Fibroblast of mammary gland (primary cell): Measurements from ENCODE around the gene STARD13.
A peak's percentile ranks its signal among the peaks of the same experiment; 100 is the strongest.

Source experiments
- DNase-seq: peaks from one replicate; pipeline ENCODE4 v3.0.0-alpha.2; 2010; ENCODE audit warnings: low read depth
- H3K4me3 ChIP-seq: 2 replicates; pipeline ENCODE4 v1.5.1; 2011; ENCODE audit warnings: low read depth, mild to moderate bottlenecking, low read length, moderate library complexity; ENCODE audit not compliant: control insufficient read depth
- CTCF ChIP-seq: conservative IDR thresholded peaks from 2 replicates; pipeline ENCODE4 v1.5.1; 2011; ENCODE audit warnings: low read depth, low read length, inconsistent platforms; ENCODE audit not compliant: control insufficient read depth, insufficient read depth

STARD13 gene

GRCh38 chr13:33199289-33199850, 86.2 kb downstream of the STARD13 start:
- DNase-seq: no peak
- H3K4me3 ChIP-seq: no peak overlapping the region
- no peak for TF ChIP-seq CTCF

- no peak overlapping the region for H3K4me3 ChIP-seq
- DNase-seq: no peak
- TF ChIP-seq CTCF: no peak
Observed at GRCh38 chr13:33197541-33197971, 88.0 kb downstream of the STARD13 start.

- DNase-seq: no peak
- no peak for TF ChIP-seq CTCF
Observed at GRCh38 chr13:33196767-33197166, 88.8 kb downstream of the STARD13 start.

GRCh38 chr13:33195693-33196464, 89.7 kb downstream of the STARD13 start:
- no peak overlapping the region for H3K4me3 ChIP-seq
- TF ChIP-seq CTCF: no peak
- no peak for DNase-seq

More at GRCh38 chr13:33196767-33197166, 88.8 kb downstream of the STARD13 start:
- no peak overlapping the region for H3K4me3 ChIP-seq

- TF ChIP-seq CTCF: no peak
- peak; percentile 93 for DNase-seq
- no peak overlapping the region for H3K4me3 ChIP-seq
Observed at GRCh38 chr13:33194820-33195692, 90.5 kb downstream of the STARD13 start.

GRCh38 chr13:33193428-33193974, 92.1 kb downstream of the STARD13 start:
- H3K4me3 ChIP-seq: no peak overlapping the region
- DNase-seq: no peak
- no peak for TF ChIP-seq CTCF
